Testis (tissue), 2 donors: ENCODE results near the gene PDIA6.

Experiments
- POLR2A ChIP-seq: fragments of 450-650 bp; IDR thresholded peaks from one replicate; pipeline ENCODE4 v1.6.1; 2017; ENCODE audit warnings: antibody characterized with exemption, mild to moderate bottlenecking, moderate library complexity
- TF ChIP-seq, protein P1 (sequence below), 3 experiments: fragments of 450-650 bp in 2 of 3; fragments of 200-600 bp in 1 of 3; sonication (generic) in 1 of 3; IDR thresholded peaks; one replicate each; pipeline ENCODE4 v1.5.1; 2016 to 2019; ENCODE audit warnings: antibody characterized with exemption in 3 of 3, mild to moderate bottlenecking in 2 of 3, moderate library complexity in 1 of 3

DNA sequence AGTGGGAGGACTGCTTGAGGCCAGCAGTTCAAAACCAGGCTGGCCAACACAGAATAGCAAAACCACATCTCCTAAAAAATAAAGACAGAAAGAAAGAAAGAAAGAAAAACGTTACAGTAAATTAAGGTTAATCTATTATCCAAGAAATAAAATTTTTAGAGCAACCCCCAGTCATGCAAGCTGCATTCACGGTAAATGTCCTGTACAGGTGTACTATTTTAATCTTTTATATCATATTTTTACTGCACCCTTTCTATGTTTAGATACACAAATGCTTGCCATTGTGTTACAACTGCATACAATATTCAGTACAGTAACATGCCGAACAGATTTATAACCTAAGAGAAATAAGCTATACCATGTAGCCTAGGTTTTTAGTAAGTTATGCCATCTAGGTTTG is 6.0 kb downstream of the PDIA6 start:
- TF ChIP-seq, protein P1, sequence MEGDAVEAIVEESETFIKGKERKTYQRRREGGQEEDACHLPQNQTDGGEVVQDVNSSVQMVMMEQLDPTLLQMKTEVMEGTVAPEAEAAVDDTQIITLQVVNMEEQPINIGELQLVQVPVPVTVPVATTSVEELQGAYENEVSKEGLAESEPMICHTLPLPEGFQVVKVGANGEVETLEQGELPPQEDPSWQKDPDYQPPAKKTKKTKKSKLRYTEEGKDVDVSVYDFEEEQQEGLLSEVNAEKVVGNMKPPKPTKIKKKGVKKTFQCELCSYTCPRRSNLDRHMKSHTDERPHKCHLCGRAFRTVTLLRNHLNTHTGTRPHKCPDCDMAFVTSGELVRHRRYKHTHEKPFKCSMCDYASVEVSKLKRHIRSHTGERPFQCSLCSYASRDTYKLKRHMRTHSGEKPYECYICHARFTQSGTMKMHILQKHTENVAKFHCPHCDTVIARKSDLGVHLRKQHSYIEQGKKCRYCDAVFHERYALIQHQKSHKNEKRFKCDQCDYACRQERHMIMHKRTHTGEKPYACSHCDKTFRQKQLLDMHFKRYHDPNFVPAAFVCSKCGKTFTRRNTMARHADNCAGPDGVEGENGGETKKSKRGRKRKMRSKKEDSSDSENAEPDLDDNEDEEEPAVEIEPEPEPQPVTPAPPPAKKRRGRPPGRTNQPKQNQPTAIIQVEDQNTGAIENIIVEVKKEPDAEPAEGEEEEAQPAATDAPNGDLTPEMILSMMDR (IDR thresholded peaks at IDR 0.05), result no peak
- no peak for TF ChIP-seq POLR2A
